HG02981 (cell line): ENCODE measurements around the gene UCHL5.
A peak's percentile ranks its signal among the peaks of the same experiment; 100 is the strongest.
"Not testable (repeated sequence)": the region's sequence is repeated elsewhere in the genome, so short reads cannot be mapped to it uniquely, and the experiment has no call there.

Source experiments
- ATAC-seq: cut with Tn5 transposase; IDR thresholded peaks from one replicate; pipeline ENCODE4 v1.9.1; 2021; ENCODE audit warnings: mild to moderate bottlenecking, moderate library complexity; ENCODE audit not compliant: unreplicated experiment

The UCHL5 gene

DNA sequence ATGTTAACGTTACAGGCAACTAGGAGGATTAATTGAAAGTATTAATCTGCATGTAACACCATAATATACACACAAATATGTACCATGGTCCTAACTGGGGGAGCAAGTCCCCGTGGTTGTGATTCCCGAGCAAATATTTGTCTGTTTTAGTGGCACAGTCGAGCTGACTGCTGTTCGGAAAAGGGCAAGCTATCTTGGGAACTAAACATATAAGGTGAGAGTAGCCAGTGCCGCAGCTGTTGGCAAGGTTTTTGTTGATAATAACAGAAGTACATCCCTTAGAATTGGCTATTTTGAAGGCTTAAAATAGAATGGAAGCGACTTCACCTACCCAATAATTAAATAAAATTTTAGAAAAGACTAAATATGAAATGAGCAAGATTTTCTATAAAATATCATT lies 45.5 kb downstream of the UCHL5 start:
- ATAC-seq = no peak

DNA sequence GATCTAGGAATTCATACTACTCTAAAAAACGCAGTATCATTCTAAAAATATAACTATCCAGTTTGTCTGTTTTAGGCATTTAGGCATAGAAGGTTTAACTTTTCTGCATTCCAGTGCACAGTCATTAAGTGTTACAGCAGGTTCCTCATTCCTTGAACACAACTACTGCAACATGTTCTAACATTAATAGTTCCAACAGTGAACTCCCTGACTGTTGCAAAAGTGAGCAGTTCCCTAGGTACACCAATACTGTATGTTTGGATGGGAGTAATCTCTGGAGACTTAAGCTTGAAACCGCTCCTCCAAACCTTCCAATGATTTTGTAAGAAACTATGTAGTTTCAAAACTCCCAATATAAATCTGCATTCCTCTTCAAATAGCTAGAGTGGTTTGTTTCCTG lies 46.2 kb downstream of the UCHL5 start:
- no peak for ATAC-seq

DNA sequence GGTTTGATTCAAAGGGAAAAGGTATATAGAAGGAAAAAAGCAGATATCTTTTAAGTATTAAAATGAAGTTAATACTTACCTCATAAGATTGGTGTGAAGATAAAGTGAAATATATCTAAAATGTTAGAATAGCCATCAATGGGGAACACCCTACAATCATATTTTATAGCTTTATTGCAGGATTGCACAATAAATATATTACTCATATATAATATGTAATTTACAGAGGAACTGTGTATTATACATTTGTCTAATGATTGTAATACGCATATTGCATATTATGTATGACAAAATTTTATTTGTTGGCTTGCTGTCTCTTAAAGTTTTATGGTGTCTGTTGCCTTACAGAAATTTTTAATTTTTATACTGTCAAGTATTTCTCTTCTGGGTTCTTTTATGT lies 47.8 kb downstream of the UCHL5 start:
- no peak for ATAC-seq

DNA sequence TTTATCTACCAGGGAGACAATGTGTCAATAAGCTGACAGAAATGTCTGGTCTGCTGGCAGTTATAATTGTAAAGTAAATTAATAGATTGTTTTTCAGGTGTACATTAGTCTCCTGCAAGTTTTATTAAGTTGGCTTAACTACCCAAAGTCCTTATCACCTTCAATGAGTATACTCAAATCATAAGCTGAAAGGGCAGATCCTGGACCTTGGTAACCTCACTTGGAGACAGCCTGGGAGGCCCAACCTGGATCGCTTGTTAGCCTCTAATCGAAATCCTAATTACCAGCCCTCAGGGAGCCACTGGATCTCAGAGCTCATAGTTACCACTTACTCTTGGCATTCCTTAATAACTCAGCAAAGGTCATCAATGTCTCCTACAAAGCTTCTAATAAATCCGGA lies 49.7 kb downstream of the UCHL5 start:
- ATAC-seq = no peak

DNA sequence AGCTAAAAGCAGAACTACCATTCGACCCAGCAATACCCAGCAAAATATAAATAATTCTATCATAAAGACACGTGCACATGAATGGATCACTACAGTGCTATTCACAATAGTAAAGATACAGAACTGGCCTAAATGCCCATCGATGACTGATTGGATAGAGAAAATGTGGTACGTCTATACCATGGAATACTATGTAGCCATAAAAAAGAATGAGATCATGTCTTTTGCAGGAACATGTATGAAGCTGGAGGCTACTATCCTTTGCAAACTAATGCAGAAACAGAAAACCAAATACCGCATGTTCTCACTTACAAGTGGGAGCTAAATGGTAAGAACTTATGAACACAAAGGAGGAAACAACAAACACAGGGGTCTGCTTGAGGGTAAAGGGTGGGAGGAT lies 53.4 kb downstream of the UCHL5 start:
- no peak for ATAC-seq

DNA sequence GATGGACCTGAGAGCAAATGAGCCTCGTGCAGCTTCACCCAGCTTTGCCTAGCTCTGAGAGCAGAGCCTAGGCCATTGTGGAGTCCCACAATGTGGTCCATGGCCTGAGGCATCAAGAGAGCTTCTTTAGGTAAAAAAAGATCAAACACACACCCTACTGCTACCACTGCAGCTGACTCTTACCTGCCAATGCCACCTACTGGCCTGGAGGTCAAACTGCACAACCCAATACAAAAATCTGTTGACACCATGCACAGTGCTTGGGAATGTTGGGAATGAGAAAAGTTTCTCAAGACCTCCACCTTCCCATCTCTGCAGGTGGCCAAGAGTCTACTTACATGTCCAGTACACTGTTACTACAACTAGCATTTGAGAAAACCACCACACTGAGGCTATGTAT lies 60.6 kb downstream of the UCHL5 start:
- no peak for ATAC-seq

DNA sequence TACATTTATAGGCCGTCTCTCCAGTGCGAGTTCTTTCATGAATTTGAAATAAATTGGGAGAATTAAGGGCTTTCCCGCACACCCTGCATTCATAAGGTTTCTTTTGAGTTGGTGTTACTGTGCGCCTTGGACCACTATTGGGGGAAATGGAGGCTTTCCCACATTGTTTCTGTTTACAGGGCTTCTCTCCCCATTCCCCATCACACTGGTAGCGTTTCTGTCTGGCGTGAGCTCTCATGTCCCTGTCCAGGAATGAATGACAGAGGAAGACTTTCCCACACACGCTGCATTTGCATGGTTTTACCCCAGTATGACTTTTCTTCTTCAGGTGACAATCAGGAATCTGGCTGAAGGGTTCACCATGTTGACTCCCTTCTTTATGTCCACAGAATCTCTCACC lies 65.0 kb downstream of the UCHL5 start:
- ATAC-seq = no peak

DNA sequence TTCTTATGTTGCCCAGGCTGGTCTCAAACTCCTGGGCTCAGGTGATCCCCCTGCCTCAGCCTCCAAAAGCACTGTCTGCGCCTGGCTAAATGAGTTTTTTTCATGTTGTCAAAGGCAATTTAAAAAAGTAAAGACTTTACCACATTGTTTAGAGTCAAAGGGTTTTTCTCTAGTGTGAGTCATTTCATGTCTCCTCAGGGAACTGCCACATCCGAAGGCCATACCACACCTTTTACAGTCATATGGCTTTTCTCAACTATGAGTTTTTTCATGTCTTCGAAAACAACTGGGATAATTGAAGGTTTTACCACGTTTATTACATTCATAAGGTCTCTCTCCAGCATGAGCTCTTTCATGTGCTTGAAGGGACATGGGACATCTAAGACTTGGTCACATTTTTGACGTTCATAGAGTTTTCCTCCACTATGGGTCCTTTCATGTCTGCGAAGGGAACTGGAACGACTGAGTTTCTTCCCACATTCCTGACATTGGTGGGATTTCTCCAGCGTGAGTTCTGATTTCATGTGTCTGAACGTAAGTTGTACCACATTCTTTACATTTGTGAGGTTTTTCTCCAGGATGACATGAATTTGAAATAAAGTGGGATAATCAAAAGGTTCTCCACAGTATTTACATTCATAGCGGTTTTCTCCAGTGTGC lies 65.6 kb downstream of the UCHL5 start:
- ATAC-seq = peak; percentile 66

DNA sequence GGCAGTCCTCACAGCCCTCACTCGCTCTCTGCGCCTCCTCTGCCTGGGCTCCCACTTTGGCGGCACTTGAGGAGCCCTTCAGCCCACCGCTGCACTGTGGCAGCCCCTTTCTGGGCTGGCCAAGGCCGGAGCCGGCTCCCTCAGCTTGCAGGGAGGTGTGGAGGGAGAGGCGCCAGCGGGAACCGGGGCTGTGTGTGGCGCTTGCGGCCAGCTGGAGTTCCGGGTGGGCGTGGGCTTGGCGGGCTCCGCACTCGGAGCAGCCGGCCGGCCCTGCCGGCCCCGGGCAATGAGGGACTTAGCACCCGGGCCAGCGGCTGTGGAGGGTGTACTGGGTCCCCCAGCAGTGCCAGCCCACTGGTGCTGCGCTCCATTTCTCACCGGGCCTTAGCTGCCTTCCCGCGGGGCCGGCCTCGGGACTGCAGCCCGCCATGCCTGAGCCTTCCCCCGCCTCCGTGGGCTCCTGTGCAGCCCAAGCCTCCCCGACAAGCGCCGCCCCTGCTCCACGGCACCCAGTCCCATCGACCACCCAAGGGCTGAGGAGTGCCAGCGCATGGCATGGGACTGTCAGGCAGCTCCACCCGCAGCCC lies 72.3 kb downstream of the UCHL5 start:
- ATAC-seq = not testable (repeated sequence)

DNA sequence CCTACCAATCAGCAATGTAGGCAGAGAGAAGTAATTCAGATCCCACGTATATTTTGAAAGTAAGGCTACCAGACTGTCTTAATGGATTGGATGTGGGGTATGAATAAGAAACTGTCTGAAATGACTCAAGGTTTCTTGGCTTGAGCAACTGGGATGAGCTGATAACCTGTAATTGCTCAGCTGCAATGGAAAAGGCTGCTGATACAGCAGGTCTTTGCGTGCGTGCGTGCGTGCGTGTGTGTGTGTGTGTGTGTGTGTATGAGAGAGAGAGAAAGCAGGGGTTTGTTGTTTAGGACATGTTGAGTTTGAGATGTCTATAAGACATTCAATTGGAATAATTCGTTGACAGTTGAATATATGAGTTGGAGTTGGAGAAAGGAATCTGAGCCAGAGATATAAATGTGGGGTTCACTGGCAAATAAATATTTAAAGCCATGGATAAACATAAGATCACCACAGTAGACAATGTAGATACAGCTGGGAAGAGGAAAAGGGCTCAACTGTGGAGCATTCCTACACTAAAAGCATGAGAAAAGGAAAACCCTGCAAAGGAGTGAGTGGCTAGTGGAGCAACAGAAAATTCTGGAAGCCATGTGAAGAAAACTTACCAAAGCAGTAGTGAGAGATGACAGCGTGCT lies 72.9 kb downstream of the UCHL5 start:
- no peak for ATAC-seq

DNA sequence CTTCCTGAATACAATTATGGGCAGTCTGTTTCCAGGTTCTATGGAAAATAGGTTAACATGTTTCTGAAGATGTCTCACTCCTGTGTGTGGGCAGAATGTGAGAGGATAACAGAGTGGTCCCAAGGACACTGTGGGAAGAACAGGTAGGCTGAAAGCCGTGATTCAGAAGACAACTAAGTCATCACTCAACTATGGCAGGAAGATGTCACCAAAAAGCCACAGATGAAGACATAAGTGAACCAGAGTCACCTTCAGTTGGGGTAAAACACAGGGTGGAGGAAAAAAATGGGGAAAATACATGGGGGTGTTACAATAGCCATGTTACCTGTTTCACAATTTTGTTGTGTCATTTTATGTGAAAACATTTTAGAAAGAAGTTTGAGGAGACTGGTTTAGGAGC lies 75.1 kb downstream of the UCHL5 start:
- ATAC-seq = no peak

DNA sequence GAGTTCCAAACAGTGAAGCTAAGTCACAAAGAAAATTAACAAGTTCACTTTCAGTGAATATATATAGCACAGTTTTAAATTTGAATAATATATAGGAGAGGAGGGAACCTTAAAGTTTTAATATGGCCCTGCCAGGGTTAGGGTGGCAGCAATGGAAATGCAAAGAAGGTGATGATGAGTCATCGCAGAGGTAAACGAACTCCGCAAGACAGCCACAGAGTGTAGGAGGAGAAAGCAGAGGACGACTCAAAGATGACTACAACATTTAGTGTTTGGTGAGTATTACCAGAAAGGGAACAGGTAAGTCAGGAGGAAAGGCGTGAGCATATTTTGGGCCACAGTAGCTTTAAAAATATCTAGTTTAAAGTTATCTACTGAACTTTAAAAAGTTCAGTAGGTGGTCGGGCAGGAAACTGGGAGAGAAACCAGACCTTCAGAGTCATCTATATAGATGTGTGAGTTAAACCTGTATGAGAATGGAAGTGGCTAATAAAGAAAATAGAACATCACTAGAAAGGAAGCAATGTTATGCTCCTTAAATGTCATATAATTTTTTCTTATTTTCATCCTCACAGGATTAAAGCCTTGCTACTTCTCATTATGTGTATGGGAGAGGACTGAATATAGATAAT lies 75.7 kb downstream of the UCHL5 start:
- ATAC-seq = no peak

DNA sequence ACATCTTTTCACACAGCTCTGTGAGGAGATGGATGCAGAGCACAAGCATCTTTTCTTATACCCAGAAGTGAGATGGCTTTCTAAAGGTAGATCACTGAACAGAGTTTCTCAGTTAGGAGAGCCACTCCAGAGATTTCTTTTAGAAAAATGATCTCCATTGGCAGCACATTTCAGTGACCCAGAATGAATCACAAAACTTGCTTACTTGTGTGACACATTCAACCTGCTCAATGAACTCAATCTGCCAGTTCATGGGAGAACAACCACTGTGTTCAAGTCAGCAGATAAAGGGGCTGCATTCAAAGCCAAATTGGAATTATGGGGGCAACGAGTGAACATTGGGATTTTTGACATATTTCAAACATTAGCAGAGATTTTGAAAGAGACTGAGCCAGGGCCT lies 78.3 kb downstream of the UCHL5 start:
- no peak for ATAC-seq

DNA sequence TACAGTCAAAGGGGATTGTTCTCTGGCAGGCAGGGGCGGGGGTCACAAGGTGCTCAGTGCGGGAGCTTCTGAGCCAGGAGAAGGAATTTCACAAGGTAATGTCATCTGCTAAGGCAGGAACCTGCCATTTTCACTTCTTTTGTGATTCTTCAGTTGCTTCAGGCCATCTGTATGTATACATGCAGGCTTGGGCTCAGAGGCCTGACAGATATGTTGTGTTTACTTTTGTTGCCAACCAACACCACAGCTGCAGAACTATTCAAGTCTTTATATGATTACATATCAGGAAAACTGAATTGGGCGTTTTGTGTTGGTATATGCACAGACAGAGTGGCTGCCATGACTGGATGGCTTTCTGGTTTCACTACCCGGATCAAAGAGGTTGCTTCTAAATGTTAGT lies 78.8 kb downstream of the UCHL5 start:
- not testable (repeated sequence) for ATAC-seq

DNA sequence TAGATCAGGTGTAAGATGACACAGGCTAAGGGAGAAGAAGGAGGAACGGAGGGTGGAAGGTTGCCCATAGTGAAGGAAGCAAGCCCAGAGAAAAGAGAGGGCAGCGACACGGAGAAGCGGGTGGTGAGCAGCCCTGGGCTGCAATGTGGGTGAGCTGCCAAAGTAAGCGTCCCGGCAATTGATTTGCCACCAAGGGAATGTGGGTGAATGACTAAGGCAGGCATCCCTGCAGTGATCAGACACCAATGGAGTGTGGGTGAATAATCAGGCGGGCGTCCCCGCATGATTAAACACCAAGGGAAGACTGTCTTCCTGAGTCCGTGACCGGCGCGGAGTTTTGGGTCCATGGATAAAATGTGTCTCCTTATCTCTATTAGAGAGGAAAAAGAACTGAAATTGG lies 79.6 kb downstream of the UCHL5 start:
- ATAC-seq = no peak

DNA sequence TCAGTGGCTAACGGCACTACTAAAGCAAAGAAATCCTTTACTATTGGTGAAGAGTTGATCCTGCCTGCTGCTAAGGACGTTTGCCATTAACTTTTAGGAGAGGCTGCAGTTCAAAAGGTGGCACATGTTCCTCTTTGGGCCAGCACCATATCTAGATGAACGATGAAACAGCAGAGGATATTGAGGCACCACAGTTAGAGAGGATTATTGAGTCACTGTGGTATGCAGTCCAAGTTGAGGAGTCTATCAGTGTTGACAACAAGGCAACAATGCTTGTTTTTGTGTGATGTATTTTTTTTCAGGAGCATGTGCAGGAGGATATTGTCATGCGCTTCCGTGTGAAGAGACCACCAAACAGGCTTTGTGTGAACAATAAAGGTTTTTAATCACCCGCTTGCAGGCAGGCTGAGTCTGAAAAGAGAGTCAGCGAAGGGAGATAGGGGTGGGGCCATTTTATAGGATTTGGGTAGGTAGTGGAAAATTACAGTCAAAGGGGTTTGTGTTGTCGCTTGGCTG lies 80.9 kb downstream of the UCHL5 start:
- ATAC-seq = no peak

DNA sequence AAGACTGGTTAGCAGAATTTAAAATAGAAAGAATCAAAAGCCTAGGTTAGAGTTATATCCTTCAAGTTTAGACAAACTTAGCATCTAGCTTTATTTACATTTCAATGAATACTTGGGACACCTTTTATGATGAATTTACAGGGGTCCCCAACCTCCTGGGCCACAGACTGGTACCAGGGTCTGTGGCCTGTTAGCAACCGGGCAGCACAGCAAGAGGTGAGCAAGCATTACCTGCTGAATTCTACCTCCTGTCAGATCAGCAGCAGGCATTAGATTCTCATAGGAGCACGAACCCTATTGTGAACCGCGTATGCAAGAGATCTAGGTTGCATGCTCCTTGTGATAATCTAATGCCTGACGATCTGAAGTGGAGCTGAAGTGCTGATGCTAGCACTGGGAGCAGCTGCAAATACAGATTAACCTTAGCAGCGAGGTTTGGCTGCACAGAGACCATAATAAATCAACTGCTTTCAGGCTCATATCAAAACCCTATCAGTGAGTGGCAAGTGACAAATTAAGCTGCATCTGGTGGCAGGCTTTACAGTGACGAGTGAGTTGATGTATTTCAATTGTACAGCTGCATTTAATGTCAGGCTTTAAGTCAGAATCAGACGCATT lies 82.0 kb downstream of the UCHL5 start:
- ATAC-seq = no peak

DNA sequence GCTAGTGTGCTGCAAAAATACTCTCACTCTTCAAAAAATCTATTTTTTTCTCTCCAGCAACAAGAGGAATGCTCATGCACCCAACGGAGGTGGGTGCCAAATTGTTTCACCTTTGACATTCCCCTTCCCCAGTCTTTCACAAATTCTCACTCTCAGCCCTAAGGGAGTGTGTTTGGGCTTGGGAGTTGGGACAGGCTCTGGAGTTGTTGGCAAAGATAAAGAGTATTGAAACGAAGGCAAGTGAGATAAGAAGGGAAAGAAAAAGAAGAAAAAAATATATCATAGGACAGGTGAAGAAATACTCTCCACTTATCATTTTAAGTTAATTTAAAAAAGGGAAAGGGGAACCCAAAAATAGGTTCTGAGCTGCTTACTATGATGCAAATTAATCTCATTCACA lies 82.6 kb downstream of the UCHL5 start:
- no peak for ATAC-seq

DNA sequence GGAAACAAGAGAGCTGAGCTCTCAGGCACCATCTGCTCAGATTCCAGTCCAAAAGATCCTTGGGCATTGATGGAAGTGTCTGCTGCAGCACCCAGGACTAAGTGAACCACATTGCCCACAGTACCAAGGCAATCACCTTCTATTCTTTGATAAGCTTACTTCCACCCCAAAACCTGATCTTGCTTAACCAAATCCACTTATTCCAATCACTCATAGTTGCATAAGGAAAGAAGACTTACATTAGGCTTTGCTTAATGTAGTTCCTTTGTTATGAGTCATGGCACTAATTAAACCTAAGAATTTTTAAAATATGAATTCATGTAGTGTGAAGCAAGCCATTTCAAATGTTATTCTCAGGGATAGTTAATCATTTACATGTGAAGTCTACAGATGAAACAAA lies 84.5 kb downstream of the UCHL5 start:
- no peak for ATAC-seq

DNA sequence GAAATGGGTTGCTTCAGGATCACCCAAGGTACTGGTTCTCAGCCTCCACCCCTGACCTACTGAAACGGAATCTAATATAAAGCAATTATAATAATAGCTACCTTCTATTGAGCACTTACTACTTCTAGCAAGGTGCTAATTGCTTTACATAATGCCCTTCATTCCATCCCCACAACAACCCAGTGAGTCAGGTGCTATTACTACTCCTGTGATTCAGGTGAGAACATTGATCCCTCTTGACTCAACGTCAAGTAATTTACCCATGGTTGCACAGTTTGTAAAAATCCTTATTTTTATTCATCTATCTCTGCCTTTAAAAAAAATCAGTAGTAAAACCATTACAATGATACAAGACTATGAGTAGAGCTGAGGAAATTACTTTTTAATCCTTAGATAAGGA lies 85.2 kb downstream of the UCHL5 start:
- ATAC-seq = no peak

DNA sequence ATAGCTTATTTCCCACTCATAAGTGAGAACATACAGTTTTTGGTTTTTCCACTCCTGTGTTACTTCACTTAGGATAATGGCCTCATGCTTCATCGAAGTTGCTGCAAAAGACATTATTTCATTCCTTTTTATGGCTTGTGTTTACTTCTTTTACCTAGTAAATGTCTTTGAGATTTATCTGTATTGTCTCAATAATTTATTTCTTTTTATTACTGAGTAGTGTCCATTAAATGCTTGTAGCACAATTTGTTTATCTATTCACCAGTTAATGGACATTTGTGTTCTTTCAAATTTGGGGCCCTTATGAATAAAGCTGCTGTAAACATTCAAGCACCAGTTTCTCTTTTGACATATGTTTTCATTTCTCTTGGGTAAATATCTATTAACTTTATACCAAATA lies 86.0 kb downstream of the UCHL5 start:
- no peak for ATAC-seq

DNA sequence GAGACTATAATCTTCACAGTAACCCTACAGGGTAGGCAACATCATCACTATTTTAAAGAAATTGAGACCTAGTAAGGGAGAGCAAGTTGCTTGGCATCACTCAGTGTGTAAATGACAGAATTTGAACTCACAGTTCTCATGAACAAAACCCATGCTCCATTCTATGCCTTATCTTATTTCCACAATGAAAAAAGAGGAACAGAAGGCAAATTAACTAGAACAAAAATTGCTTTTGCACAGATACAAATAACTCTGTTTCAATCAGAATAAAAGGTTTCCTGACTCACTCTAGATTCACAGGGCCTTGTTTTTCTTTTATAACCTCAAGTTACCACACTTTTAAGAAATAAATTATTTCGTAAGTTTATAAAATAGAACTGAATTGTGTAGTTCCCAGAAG lies 90.1 kb downstream of the UCHL5 start:
- ATAC-seq = no peak
